ENCODE measurements around the gene C22orf15. TPM values are rescaled to one million over a fixed set of nuclear protein-coding genes. Genes with fewer than 3 reads are reported as not detected.

C22orf15 gene
- total and polyA plus RNA-seq, 4 donors: 3.0 to 18.7 (median 10.4) TPM

GRCh38 chr22:23812378-23812777 is 49.6 kb downstream of the C22orf15 start:
- Histone ChIP-seq H3K9me3 (ENCODE audit: control insufficient read depth in 4 of 4, insufficient read depth in 3 of 4, low read length in 3 of 4) (no peaks in the 10 kb centered on the region), H3K4me3 (no peak overlapping the region), H3K36me3 (ENCODE audit: control insufficient read depth in 4 of 4, insufficient read depth in 4 of 4, low read length in 4 of 4) (peaks cover 7 to 35% (median 19%) of the 10 kb centered on the region in 4 donors), H3K27ac (ENCODE audit: low read depth in 1 of 2, low read length in 1 of 2) (no peak overlapping the region), H3K4me1 (ENCODE audit: control insufficient read depth in 5 of 5, insufficient read depth in 5 of 5, low read length in 5 of 5) (no peaks in the 10 kb centered on the region), H3K9ac (ENCODE audit: insufficient read depth in 1 of 2, low read length in 2 of 2) (no peak overlapping the region), H3K27me3 (ENCODE audit: control insufficient read depth in 3 of 3, insufficient read depth in 3 of 3, low read length in 2 of 3) (no peaks in the 10 kb centered on the region)
- TF ChIP-seq CTCF (IDR thresholded peaks at IDR 0.05; ENCODE audit: control extremely low read depth, extremely low read depth): no peak
- 96 to 97% methylated on average over 4 of the region's 4 CpGs for WGBS, 2 donors
- ATAC-seq (ENCODE audit: insufficient read depth, low FRiP score) (no peak), DNase-seq (no peak)

Other genes starting within 250 kb of the C22orf15 start
- under 1 TPM in 1 of 2 donors, not detected in 1; 0.28 TPM for gene IGLL1, start 182.7 kb upstream of the C22orf15 start, total RNA-seq
- under 1 TPM in 1 of 2 donors, not detected in 1; 0.16 TPM for gene IGLL1, start 182.7 kb upstream of the C22orf15 start, polyA plus RNA-seq
- under 1 TPM; 0.82 to 0.86 TPM for gene DRICH1, start 130.7 kb upstream of the C22orf15 start, total RNA-seq
- under 1 TPM; 0.15 to 0.47 TPM for gene DRICH1, start 130.7 kb upstream of the C22orf15 start, polyA plus RNA-seq
- gene RGL4, start 72.0 kb upstream of the C22orf15 start, total RNA-seq: 1 to 10 TPM; 1.3 to 3.1 TPM
- gene RGL4, start 72.0 kb upstream of the C22orf15 start, polyA plus RNA-seq: 10 to 100 TPM in 1 of 2 donors, 1 to 10 TPM in 1; 2.1 to 37.0 TPM
- gene ZNF70, start 11.9 kb upstream of the C22orf15 start, total RNA-seq: 1 to 10 TPM; 5.8 to 6.9 TPM
- 1 to 10 TPM in 1 of 2 donors, under 1 TPM in 1; 0.98 to 1.5 TPM for gene ZNF70, start 11.9 kb upstream of the C22orf15 start, polyA plus RNA-seq
- not detected for gene VPREB3, start 8.6 kb upstream of the C22orf15 start, total RNA-seq
- gene VPREB3, start 8.6 kb upstream of the C22orf15 start, polyA plus RNA-seq: 1 to 10 TPM in 1 of 2 donors, under 1 TPM in 1; 0.39 to 1.4 TPM
- gene CHCHD10, start 5.0 kb downstream of the C22orf15 start, total RNA-seq: 100 to 1,000 TPM in 1 of 2 donors, 10 to 100 TPM in 1; 16.6 to 128 TPM
- gene CHCHD10, start 5.0 kb downstream of the C22orf15 start, polyA plus RNA-seq: 100 to 1,000 TPM in 1 of 2 donors, 10 to 100 TPM in 1; 37.2 to 174 TPM
- gene MMP11, start 9.9 kb downstream of the C22orf15 start, total RNA-seq: 1 to 10 TPM; 2.2 to 2.6 TPM
- gene MMP11, start 9.9 kb downstream of the C22orf15 start, polyA plus RNA-seq: under 1 TPM; 0.43 to 0.68 TPM
- 10 to 100 TPM; 39.2 to 69.6 TPM for gene SMARCB1, start 24.0 kb downstream of the C22orf15 start, total RNA-seq
- 10 to 100 TPM; 41.0 to 54.6 TPM for gene SMARCB1, start 24.0 kb downstream of the C22orf15 start, polyA plus RNA-seq
- gene DERL3, start 76.0 kb downstream of the C22orf15 start, total RNA-seq: 10 to 100 TPM in 1 of 2 donors, 1 to 10 TPM in 1; 6.1 to 15.1 TPM
- 1 to 10 TPM; 6.7 to 8.4 TPM for gene DERL3, start 76.0 kb downstream of the C22orf15 start, polyA plus RNA-seq
- gene SLC2A11, start 94.9 kb downstream of the C22orf15 start, total RNA-seq: 10 to 100 TPM; 11.1 to 14.1 TPM
- gene SLC2A11, start 94.9 kb downstream of the C22orf15 start, polyA plus RNA-seq: 1 to 10 TPM; 3.9 to 9.6 TPM
- gene MIF, start 131.4 kb downstream of the C22orf15 start, total RNA-seq: 100 to 1,000 TPM in 1 of 2 donors, 10 to 100 TPM in 1; 71.8 to 751 TPM
- 100 to 1,000 TPM; 850 to 887 TPM for gene MIF, start 131.4 kb downstream of the C22orf15 start, polyA plus RNA-seq
- 10 to 100 TPM in 1 of 2 donors, 1 to 10 TPM in 1; 2.0 to 22.3 TPM for gene GSTT2B, start 198.2 kb downstream of the C22orf15 start, total RNA-seq
- 10 to 100 TPM in 1 of 2 donors, 1 to 10 TPM in 1; 8.9 to 22.9 TPM for gene GSTT2B, start 198.2 kb downstream of the C22orf15 start, polyA plus RNA-seq
- gene DDTL, start 203.9 kb downstream of the C22orf15 start, total RNA-seq: 1 to 10 TPM in 1 of 2 donors, under 1 TPM in 1; 0.37 to 3.5 TPM
- 1 to 10 TPM; 1.4 to 4.4 TPM for gene DDTL, start 203.9 kb downstream of the C22orf15 start, polyA plus RNA-seq
- 100 to 1,000 TPM; 111 to 130 TPM for gene DDT, start 211.5 kb downstream of the C22orf15 start, total RNA-seq
- 100 to 1,000 TPM; 221 to 268 TPM for gene DDT, start 211.5 kb downstream of the C22orf15 start, polyA plus RNA-seq
- gene GSTT2, start 217.1 kb downstream of the C22orf15 start, total RNA-seq: 1 to 10 TPM in 1 of 2 donors, not detected in 1; 4.9 TPM
- 1 to 10 TPM in 1 of 2 donors, under 1 TPM in 1; 0.22 to 3.1 TPM for gene GSTT2, start 217.1 kb downstream of the C22orf15 start, polyA plus RNA-seq
- not detected for gene GSTT4, start 242.5 kb downstream of the C22orf15 start, total RNA-seq
- gene GSTT4, start 242.5 kb downstream of the C22orf15 start, polyA plus RNA-seq: not detected
- gene CABIN1, start 248.3 kb downstream of the C22orf15 start, total RNA-seq: 100 to 1,000 TPM in 1 of 2 donors, 10 to 100 TPM in 1; 69.1 to 109 TPM
- gene CABIN1, start 248.3 kb downstream of the C22orf15 start, polyA plus RNA-seq: 10 to 100 TPM; 22.4 to 44.9 TPM

Data from lung (tissue), 12 donors.